Measurements from ENCODE around the gene SLC16A9. TPM values are rescaled to one million over a fixed set of nuclear protein-coding genes. Genes with fewer than 3 reads are reported as not detected.

Gene SLC16A9
- total RNA-seq, 1 donor from 2014 or later: 0.83 TPM

DNA sequence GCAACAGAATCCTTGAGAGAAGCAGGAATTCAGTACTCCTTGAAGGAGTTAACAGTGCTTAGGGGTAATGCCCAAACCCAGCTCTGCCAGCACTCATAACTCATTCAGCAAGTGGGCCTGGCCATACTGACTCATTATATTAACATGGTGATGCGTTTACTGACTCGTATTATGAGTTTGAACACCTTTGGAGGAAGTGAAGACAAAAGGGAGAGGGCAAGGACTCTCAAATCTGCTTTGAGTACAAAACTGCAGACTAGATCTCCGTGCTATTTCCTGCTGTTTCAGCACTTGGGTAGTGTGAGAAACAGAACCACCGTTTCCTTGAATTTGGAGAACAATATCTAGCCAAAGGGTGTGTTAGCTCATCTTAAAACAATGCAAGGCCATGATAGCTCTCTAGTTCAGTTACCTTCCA lies 30.8 kb downstream of the SLC16A9 start:
- Histone ChIP-seq H3K27me3 (ENCODE audit: low read depth) (no peaks in the 10 kb centered on the region), H3K4me3 (no peak overlapping the region), H3K36me3 (no peaks in the 10 kb centered on the region), H3K27ac (no peak overlapping the region), H3K4me1 (no peaks in the 10 kb centered on the region), H3K9me3 (no peaks in the 10 kb centered on the region)
- peak in 1 of 2 donors; percentile 78 for ATAC-seq
- intact Hi-C loops (cut with DNase I): no loop called here
- TF ChIP-seq, protein P1, sequence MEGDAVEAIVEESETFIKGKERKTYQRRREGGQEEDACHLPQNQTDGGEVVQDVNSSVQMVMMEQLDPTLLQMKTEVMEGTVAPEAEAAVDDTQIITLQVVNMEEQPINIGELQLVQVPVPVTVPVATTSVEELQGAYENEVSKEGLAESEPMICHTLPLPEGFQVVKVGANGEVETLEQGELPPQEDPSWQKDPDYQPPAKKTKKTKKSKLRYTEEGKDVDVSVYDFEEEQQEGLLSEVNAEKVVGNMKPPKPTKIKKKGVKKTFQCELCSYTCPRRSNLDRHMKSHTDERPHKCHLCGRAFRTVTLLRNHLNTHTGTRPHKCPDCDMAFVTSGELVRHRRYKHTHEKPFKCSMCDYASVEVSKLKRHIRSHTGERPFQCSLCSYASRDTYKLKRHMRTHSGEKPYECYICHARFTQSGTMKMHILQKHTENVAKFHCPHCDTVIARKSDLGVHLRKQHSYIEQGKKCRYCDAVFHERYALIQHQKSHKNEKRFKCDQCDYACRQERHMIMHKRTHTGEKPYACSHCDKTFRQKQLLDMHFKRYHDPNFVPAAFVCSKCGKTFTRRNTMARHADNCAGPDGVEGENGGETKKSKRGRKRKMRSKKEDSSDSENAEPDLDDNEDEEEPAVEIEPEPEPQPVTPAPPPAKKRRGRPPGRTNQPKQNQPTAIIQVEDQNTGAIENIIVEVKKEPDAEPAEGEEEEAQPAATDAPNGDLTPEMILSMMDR (IDR thresholded peaks at IDR 0.05): no peak
- no peak for DNase-seq

DNA sequence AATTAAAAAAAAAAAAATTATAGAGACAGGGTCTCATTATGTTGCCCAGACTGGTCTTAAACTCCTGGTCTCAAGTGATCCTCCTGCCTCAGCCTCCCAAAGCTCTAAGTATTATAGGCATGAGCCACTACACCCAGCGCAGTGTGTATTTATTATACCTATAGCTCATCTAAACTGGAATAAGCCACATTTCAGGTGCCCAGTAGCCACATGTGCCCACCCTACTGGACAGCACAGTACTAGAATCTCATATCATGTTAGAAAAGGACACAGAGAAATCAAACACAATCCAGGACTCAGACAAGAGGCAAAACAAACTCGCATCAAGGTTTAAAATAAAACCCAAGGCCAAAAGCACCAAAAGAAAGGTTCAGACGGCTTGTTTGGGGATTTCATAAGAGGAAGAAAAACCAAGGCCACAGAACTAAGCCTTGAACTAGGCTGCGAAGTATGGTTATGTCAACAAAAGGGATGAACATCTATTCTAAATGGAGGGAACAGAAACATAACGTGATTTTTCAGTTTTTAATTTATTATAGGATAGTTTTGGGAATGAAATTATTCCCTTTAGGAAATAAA lies 32.3 kb downstream of the SLC16A9 start:
- TF ChIP-seq, protein P1 (IDR thresholded peaks at IDR 0.05): no peak
- DNase-seq (no peak), ATAC-seq (no peak)
- Histone ChIP-seq H3K27me3 (ENCODE audit: low read depth) (no peaks in the 10 kb centered on the region), H3K4me1 (no peaks in the 10 kb centered on the region), H3K4me3 (no peak overlapping the region), H3K27ac (no peak overlapping the region), H3K36me3 (no peaks in the 10 kb centered on the region), H3K9me3 (no peaks in the 10 kb centered on the region)
- intact Hi-C loops (cut with DNase I): no loop called here

DNA sequence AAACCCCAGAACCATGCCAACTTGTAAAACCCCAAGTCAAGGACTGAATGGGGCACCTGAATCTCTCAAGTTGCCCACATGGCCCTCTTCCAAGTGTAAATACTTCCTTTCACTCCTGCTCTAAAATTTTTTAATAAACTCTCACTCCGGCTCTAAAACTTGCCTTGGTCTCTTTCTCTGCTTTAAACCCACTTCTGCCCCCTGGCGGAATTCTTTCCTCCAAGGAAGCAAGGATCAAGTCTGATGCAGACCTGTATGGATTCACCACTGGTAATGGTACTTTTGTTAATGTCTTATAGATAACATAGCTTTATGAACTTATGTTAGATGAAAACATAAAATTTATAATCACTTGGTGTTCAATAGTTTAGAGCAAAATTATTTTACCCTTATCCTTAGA lies 33.8 kb downstream of the SLC16A9 start:
- no peak overlapping the region for H3K4me3 ChIP-seq
- TF ChIP-seq, protein P1 (IDR thresholded peaks at IDR 0.05): no peak
- no peaks in the 10 kb centered on the region for H3K27me3 ChIP-seq (ENCODE audit: low read depth)
- no peaks in the 10 kb centered on the region for H3K36me3 ChIP-seq
- no peaks in the 10 kb centered on the region for H3K4me1 ChIP-seq
- DNase-seq (no peak), ATAC-seq (no peak)
- intact Hi-C loops (cut with DNase I): no loop called here
- no peak overlapping the region for H3K27ac ChIP-seq
- H3K9me3 ChIP-seq: no peaks in the 10 kb centered on the region

DNA sequence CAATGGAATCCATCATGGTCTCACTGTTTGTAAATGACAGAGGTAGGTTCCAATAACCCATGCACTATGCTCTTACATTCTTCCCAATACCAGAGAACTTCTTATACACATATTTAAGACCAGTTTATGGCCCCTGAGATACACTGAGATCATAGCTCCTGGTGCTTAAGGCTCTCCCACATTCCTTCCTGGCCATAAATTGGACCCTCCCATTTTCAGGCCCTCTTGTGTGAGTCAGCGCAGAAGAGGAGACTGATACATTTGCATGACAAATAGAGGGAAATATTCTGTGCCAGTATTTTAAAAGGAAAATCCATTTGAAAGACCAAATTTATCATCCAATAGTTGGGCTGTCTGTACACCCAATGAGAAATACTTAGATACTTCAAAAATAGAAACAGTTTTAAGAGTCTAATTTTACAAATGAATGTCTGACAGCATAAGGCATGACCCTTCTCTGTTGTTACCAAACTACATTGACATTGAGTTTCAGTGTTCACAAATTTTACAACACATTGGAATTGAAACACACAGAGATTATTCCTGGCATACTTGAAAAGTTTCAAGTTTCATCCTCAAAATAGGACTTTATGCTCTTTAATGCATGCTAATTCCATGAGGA lies 35.3 kb downstream of the SLC16A9 start:
- no peak for ATAC-seq
- Histone ChIP-seq H3K36me3 (no peaks in the 10 kb centered on the region), H3K9me3 (no peaks in the 10 kb centered on the region), H3K27ac (no peak overlapping the region), H3K4me1 (no peaks in the 10 kb centered on the region), H3K27me3 (ENCODE audit: low read depth) (no peaks in the 10 kb centered on the region), H3K4me3 (no peak overlapping the region)
- intact Hi-C loops (cut with DNase I): no loop called here
- TF ChIP-seq, protein P1 (IDR thresholded peaks at IDR 0.05): no peak
- no peak for DNase-seq

DNA sequence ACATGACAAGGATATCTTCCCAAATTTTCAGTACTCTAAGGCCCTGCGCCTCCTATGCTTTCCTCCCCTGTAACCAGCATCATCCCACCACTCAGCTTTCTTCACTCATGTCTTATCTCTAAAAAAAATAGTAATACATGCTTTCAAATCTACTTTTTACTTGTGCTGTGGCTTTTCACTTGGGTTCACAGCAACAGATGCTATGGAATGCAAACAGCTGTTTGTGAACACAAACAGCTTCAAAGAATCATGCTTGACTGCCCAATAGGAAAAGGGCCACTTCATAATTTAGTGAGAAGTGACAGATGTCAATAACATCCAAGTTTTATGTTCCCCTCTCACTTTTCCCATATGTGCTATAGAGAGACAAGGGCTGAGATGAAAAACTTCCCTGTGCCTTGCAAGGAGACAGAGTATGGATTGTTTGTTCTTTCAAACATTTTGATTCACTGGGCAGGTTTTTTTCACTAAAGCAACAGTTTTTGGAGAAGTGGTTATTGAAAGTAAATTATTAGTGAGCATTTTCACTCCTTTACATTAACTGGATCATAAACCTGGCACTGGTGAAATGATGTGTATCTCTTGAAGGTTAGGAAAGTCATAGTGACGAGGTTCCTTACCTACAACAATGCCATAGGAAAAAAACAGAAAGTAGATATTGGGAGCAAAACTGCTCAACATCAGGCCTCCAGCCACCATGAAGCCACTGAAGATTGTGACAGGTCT lies 37.3 kb downstream of the SLC16A9 start:
- H3K27ac ChIP-seq: no peak overlapping the region
- intact Hi-C loops (cut with DNase I): no loop called here
- DNase-seq (no peak), ATAC-seq (no peak)
- H3K9me3 ChIP-seq: no peaks in the 10 kb centered on the region
- H3K36me3 ChIP-seq: no peaks in the 10 kb centered on the region
- TF ChIP-seq, protein P1 (IDR thresholded peaks at IDR 0.05): no peak
- H3K27me3 ChIP-seq (ENCODE audit: low read depth): no peaks in the 10 kb centered on the region
- H3K4me1 ChIP-seq: no peaks in the 10 kb centered on the region
- no peak overlapping the region for H3K4me3 ChIP-seq
